H1 (cell line): ENCODE results near the gene GIN1. TPM values are rescaled to one million over a fixed set of nuclear protein-coding genes. Genes with fewer than 3 reads are reported as not detected.

Experiments
- CTCF ChIA-PET: fragments of 300-600 bp; sonication (Branson Sonifier 250); formaldehyde crosslinking; loops from one replicate; lab custom pipeline; 2021; ENCODE audit not compliant: partially characterized antibody; lab: Charles Lee
- POLR2A ChIA-PET: fragments of 300-600 bp; sonication (Branson Sonifier 250); formaldehyde crosslinking; loops from one replicate; lab custom pipeline; 2021; ENCODE audit warnings: inconsistent platforms; ENCODE audit not compliant: partially characterized antibody; lab: Charles Lee
- DNase-seq, 2 experiments: peaks; one replicate each; pipeline versions ENCODE4 v3.0.0 to v3.0.0-alpha.2; 2010 to 2022; ENCODE audit warnings: low spot score in 2 of 2, low read depth in 1 of 2, mixed read lengths in 1 of 2
- FAIRE-seq: peaks from 2 replicates; lab custom pipeline; 2011; peaks lifted over from hg19 to GRCh38; lab: Jason Lieb, UNC
- H2AFZ ChIP-seq: 2 replicates; pipeline ENCODE4 v1.8.1; 2012; ENCODE audit warnings: low read length, inconsistent platforms
- H2AK5ac ChIP-seq: 2 replicates; pipeline ENCODE4 v1.6.1; 2013; ENCODE audit warnings: low read depth, low read length
- H2BK120ac ChIP-seq: replicated peaks from 2 replicates; pipeline ENCODE3; 2013; ENCODE audit warnings: low read depth, low read length, inconsistent platforms
- H2BK12ac ChIP-seq: 2 replicates; pipeline ENCODE4 v1.6.1; 2013; ENCODE audit warnings: low read depth, low read length
- H2BK15ac ChIP-seq: 2 replicates; pipeline ENCODE4 v1.6.1; 2013; ENCODE audit warnings: low read length
- H2BK20ac ChIP-seq: 2 replicates; pipeline ENCODE4 v1.6.1; 2013; ENCODE audit warnings: low read length
- H2BK5ac ChIP-seq: 2 replicates; pipeline ENCODE4 v1.6.1; 2013; ENCODE audit warnings: low read depth, low read length
- H3K14ac ChIP-seq: 2 replicates; pipeline ENCODE4 v1.6.1; 2013; ENCODE audit warnings: inconsistent platforms; ENCODE audit not compliant: insufficient read length
- H3K18ac ChIP-seq: 2 replicates; pipeline ENCODE4 v1.6.1; 2013; ENCODE audit warnings: low read length; ENCODE audit errors: extremely low read depth
- H3K23ac ChIP-seq: 2 replicates; pipeline ENCODE4 v1.6.1; 2013; ENCODE audit warnings: inconsistent platforms; ENCODE audit not compliant: insufficient read length
- H3K23me2 ChIP-seq: 2 replicates; pipeline ENCODE4 v1.6.1; 2013; ENCODE audit warnings: low read depth, low read length
- H3K27ac ChIP-seq: 2 replicates; pipeline ENCODE4 v1.6.1; 2011; ENCODE audit warnings: low read depth, low read length, inconsistent platforms
- H3K27me3 ChIP-seq, 4 experiments: replicated peaks in 1 of 4; 1 replicate in 1 of 4; 2 replicates in 3 of 4; pipeline versions ENCODE4 v1.6.1 to v1.8.1; 2011 to 2013; ENCODE audit warnings: low read length in 3 of 4, mild to moderate bottlenecking in 3 of 4, inconsistent platforms in 2 of 4, mixed read lengths in 2 of 4, moderate library complexity in 1 of 4; ENCODE audit not compliant: control insufficient read depth in 3 of 4, insufficient read depth in 3 of 4; ENCODE audit errors: extremely low read depth in 1 of 4
- H3K36me3 ChIP-seq, 4 experiments: 2 replicates each; pipeline versions ENCODE4 v1.6.1 to v1.8.1; 2011 to 2013; ENCODE audit warnings: mild to moderate bottlenecking in 4 of 4, low read length in 3 of 4, moderate library complexity in 2 of 4, control low read depth in 1 of 4, inconsistent platforms in 1 of 4; ENCODE audit not compliant: insufficient read depth in 4 of 4, control insufficient read depth in 2 of 4
- H3K4ac ChIP-seq: replicated peaks from 2 replicates; pipeline ENCODE3; 2013; ENCODE audit warnings: low read length, low read depth, mixed read lengths, inconsistent platforms; ENCODE audit not compliant: insufficient read length
- H3K4me1 ChIP-seq, 4 experiments: replicated peaks in 1 of 4; 1 replicate in 1 of 4; 2 replicates in 3 of 4; pipeline versions ENCODE4 v1.6.1 to v1.8.1; 2011 to 2013; ENCODE audit warnings: low read length in 3 of 4, inconsistent platforms in 2 of 4, mixed read lengths in 1 of 4; ENCODE audit not compliant: insufficient read depth in 4 of 4, control insufficient read depth in 3 of 4
- H3K4me2 ChIP-seq, 2 experiments: 2 replicates each; pipeline versions ENCODE4 v1.6.1 to v1.8.1; 2011 to 2013; ENCODE audit warnings: low read depth in 2 of 2, low read length in 2 of 2, control low read depth in 1 of 2, inconsistent platforms in 1 of 2, mild to moderate bottlenecking in 1 of 2; ENCODE audit not compliant: insufficient read depth in 1 of 2
- H3K4me3 ChIP-seq, 4 experiments: fragments of 200-600, 300-600 bp in 1 of 4; sonication (generic), shearing (Covaris generic), sonication (Bioruptor Twin) in 1 of 4; 2 replicates each; pipeline versions ENCODE4 v1.5.1 to v1.8.1; 2011 to 2016; ENCODE audit warnings: low read length in 4 of 4, low read depth in 3 of 4, control low read depth in 2 of 4, inconsistent platforms in 2 of 4, mild to moderate bottlenecking in 2 of 4, mixed read lengths in 1 of 4, moderate library complexity in 1 of 4; ENCODE audit not compliant: insufficient read depth in 2 of 4; ENCODE audit errors: extremely low read depth in 1 of 4
- H3K56ac ChIP-seq: replicated peaks from 2 replicates; pipeline ENCODE3; 2013; ENCODE audit warnings: low read depth, mild to moderate bottlenecking, mixed read lengths, low read length, inconsistent platforms; ENCODE audit not compliant: insufficient read length
- H3K79me1 ChIP-seq: 2 replicates; pipeline ENCODE4 v1.6.1; 2013; ENCODE audit warnings: low read depth, low read length, control low read depth
- H3K79me2 ChIP-seq, 2 experiments: 2 replicates each; pipeline versions ENCODE4 v1.6.1 to v1.8.1; 2012 to 2013; ENCODE audit warnings: low read length in 2 of 2, mild to moderate bottlenecking in 2 of 2, inconsistent platforms in 1 of 2; ENCODE audit not compliant: insufficient read depth in 2 of 2, control insufficient read depth in 1 of 2
- H3K9ac ChIP-seq, 4 experiments: replicated peaks in 1 of 4; 1 replicate in 1 of 4; 2 replicates in 3 of 4; pipeline versions ENCODE4 v1.6.1 to v1.8.1; 2011 to 2013; ENCODE audit warnings: low read depth in 3 of 4, low read length in 3 of 4, control low read depth in 2 of 4, mild to moderate bottlenecking in 2 of 4, moderate library complexity in 2 of 4, inconsistent platforms in 1 of 4; ENCODE audit errors: extremely low read depth in 1 of 4
- H3K9me3 ChIP-seq, 2 experiments: 2 replicates each; pipeline versions ENCODE4 v1.6.1 to v1.8.1; 2012 to 2013; ENCODE audit warnings: mild to moderate bottlenecking in 2 of 2, moderate library complexity in 2 of 2, control low read depth in 1 of 2, inconsistent platforms in 1 of 2, low read depth in 1 of 2, low read length in 1 of 2, mixed read lengths in 1 of 2; ENCODE audit not compliant: insufficient read depth in 2 of 2
- H4K20me1 ChIP-seq, 2 experiments: replicated peaks in 1 of 2; 2 replicates each; pipeline versions ENCODE3 to v1.8.1; 2011 to 2013; ENCODE audit warnings: inconsistent platforms in 2 of 2, low read length in 2 of 2, mild to moderate bottlenecking in 1 of 2; ENCODE audit not compliant: insufficient read depth in 2 of 2, control insufficient read depth in 1 of 2
- H4K5ac ChIP-seq: 2 replicates; pipeline ENCODE4 v1.6.1; 2013; ENCODE audit warnings: low read length, low read depth, mixed read lengths, inconsistent platforms; ENCODE audit not compliant: insufficient read length
- H4K8ac ChIP-seq: 2 replicates; pipeline ENCODE4 v1.8.0; 2013; ENCODE audit warnings: mild to moderate bottlenecking, moderate library complexity, low read length, inconsistent platforms; ENCODE audit not compliant: insufficient read depth; ENCODE audit errors: extremely low read depth
- H4K91ac ChIP-seq: replicated peaks from 2 replicates; pipeline ENCODE3; 2013; ENCODE audit warnings: low read length, mixed read lengths, inconsistent platforms; ENCODE audit not compliant: insufficient read length
- CBX8 ChIP-seq: fragments of 300-800, 300-1000 bp; sonication (generic); IDR thresholded peaks from 2 replicates; pipeline ENCODE4 v1.7.1; 2016; ENCODE audit warnings: low read depth, low read length, borderline replicate concordance
- CEBPB ChIP-seq: IDR thresholded peaks from 2 replicates; pipeline ENCODE4 v1.6.1; 2012; ENCODE audit warnings: low read depth, low read length
- GABPA ChIP-seq: IDR thresholded peaks from 2 replicates; pipeline ENCODE4 v1.6.1; 2011; ENCODE audit warnings: mild to moderate bottlenecking, low read length, moderate library complexity, borderline replicate concordance; ENCODE audit not compliant: insufficient read depth
- JUN ChIP-seq: IDR thresholded peaks from 2 replicates; pipeline ENCODE4 v1.6.1; 2011; ENCODE audit warnings: low read depth, mild to moderate bottlenecking, improper control_type of control experiment, low read length
- NANOG ChIP-seq: IDR thresholded peaks from 2 replicates; pipeline ENCODE4 v1.6.1; 2011; ENCODE audit warnings: low read length, low read depth, mild to moderate bottlenecking, inconsistent platforms; ENCODE audit not compliant: insufficient read depth, poor library complexity, severe bottlenecking
- PHF8 ChIP-seq: fragments of 200-600 bp; sonication (generic); conservative IDR thresholded peaks from 2 replicates; pipeline ENCODE4 v1.7.1; 2012; ENCODE audit warnings: low read depth, mild to moderate bottlenecking, inconsistent platforms, low read length, moderate library complexity
- POU5F1 ChIP-seq: IDR thresholded peaks from 2 replicates; pipeline ENCODE4 v1.6.1; 2011; ENCODE audit warnings: low read depth, mild to moderate bottlenecking, low read length, moderate library complexity
- SIN3A ChIP-seq, 2 experiments: IDR thresholded peaks in 1 of 2; conservative IDR thresholded peaks in 1 of 2; 2 replicates each; pipeline ENCODE4 v1.6.1; 2011 to 2012; ENCODE audit warnings: low read length in 2 of 2, improper control_type of control experiment in 1 of 2, low read depth in 1 of 2, mild to moderate bottlenecking in 1 of 2
- SIX5 ChIP-seq: IDR thresholded peaks from 2 replicates; pipeline ENCODE4 v1.6.1; 2011; ENCODE audit warnings: mild to moderate bottlenecking, low read depth, low read length
- SUZ12 ChIP-seq: fragments of 200-600 bp; sonication (generic); IDR thresholded peaks from 2 replicates; pipeline ENCODE4 v1.6.1; 2012; ENCODE audit warnings: mild to moderate bottlenecking, inconsistent platforms, low read length, moderate library complexity, mixed read lengths
- TAF7 ChIP-seq: optimal IDR thresholded peaks from 2 replicates; pipeline ENCODE3; 2011; ENCODE audit warnings: low read depth, mild to moderate bottlenecking, inconsistent platforms, low read length, moderate library complexity, borderline replicate concordance
- YY1 ChIP-seq: IDR thresholded peaks from 2 replicates; pipeline ENCODE4 v1.6.1; 2011; ENCODE audit warnings: low read depth, mild to moderate bottlenecking, low read length
- WGBS, 2 experiments: shearing (Covaris generic) in 1 of 2; methylation state at CpG; one replicate each; pipeline versions ENCODE4 v1.1.6 to v1.1.7; 2013 to 2015; ENCODE audit warnings: low lambda C conversion rate in 2 of 2, mixed read lengths in 2 of 2, inconsistent platforms in 1 of 2, low coverage in 1 of 2, missing lambda C conversion rate in 1 of 2; ENCODE audit not compliant: insufficient replicate concordance in 2 of 2, insufficient coverage in 1 of 2, insufficient read length in 1 of 2; ENCODE audit errors: extremely low coverage in 1 of 2, missing lambda C conversion rate in 1 of 2; 5-methylcytosine and 5-hydroxymethylcytosine counted together
- polyA plus RNA-seq, 7 experiments: library from polyadenylated mRNA; depleted of rRNA in 3 of 7; stranded (reverse) in 5 of 7; unstranded in 2 of 7; fragments of >200 nt in 5 of 7; fragments of 200-250 nt in 2 of 7; gene quantifications; 1 replicate in 5 of 7; 2 replicates in 1 of 7; 4 replicates in 1 of 7; pipeline versions ENCODE4 v1.2.1 to v1.2.3, GENCODE V29; 2011 to 2013; ENCODE audit warnings: missing spikeins in 2 of 7, mixed read lengths in 2 of 7
- total RNA-seq: library from RNA; stranded (reverse); fragmentation: NEBNext Ultra II Directional; extraction: Animal tissue kit (Norgen Biotek cat#: 25700); gene quantifications from 2 replicates; pipeline ENCODE4 v1.2.1, GENCODE V29; 2021
- TF ChIP-seq, protein P1 (sequence below): IDR thresholded peaks from 2 replicates; pipeline ENCODE4 v1.6.1; 2012; ENCODE audit warnings: inconsistent platforms

GIN1 gene
- total and polyA plus RNA-seq, 2 of the 8 experiments (the other 6 are each of a cell fraction or from before 2014, with no cell fraction given), result 1.9 to 7.1 TPM

DNA sequence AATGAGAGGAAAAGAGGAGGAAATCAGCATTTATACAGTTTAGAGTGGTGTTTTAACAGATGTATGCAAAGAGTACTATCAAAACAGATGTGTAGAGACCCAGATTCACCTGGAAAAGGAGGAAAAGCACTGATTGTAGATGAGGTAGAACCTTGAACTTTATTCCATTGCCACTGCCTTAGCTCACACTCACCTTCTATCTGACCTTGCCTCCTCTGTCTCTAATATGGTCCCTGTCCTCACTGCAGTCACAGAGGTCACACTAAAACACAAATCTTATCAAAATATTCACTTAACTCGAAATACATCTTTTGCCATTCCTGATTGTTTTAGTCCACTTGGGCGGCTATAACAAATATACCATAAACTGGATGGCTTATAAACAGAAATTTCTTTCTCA lies 7.0 kb downstream of the GIN1 start:
- no peak overlapping the region for H4K8ac ChIP-seq
- no peaks in the 10 kb centered on the region for H4K20me1 ChIP-seq
- no peak overlapping the region for H4K5ac ChIP-seq
- no peak overlapping the region for H3K27ac ChIP-seq
- FAIRE-seq (no peak), DNase-seq (no peak)
- 81% methylated on average over 2 of the region's 2 CpGs; no CpG with 5 or more reads in 1 of the 2 experiments for WGBS, 2 experiments
- H3K23ac ChIP-seq, result no peak overlapping the region
- H3K14ac ChIP-seq, result no peak overlapping the region
- no peak overlapping the region for H2AK5ac ChIP-seq
- H3K4ac ChIP-seq, result no peak overlapping the region
- no peaks in the 10 kb centered on the region for H3K4me1 ChIP-seq
- H2BK120ac ChIP-seq, result no peak overlapping the region
- TF ChIP-seq PHF8 (no peak), TAF7 (no peak), YY1 (no peak), SUZ12 (no peak), POU5F1 (no peak), NANOG (no peak), CEBPB (no peak), SIX5 (no peak), JUN (no peak), GABPA (no peak), CBX8 (no peak), SIN3A (conservative IDR thresholded peaks at IDR 0.05 in 1 of 2, IDR thresholded peaks at IDR 0.05 in 1 of 2; ENCODE audit: low read depth in 1 of 2, low read length in 2 of 2) (no peak)
- TF ChIP-seq, protein P1, sequence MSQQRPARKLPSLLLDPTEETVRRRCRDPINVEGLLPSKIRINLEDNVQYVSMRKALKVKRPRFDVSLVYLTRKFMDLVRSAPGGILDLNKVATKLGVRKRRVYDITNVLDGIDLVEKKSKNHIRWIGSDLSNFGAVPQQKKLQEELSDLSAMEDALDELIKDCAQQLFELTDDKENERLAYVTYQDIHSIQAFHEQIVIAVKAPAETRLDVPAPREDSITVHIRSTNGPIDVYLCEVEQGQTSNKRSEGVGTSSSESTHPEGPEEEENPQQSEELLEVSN, result no peak
- no peak overlapping the region for H2AFZ ChIP-seq
- H3K36me3 ChIP-seq, result no peaks in the 10 kb centered on the region
- peaks cover 0 to 36% of the 10 kb centered on the region in 2 experiments; a peak in 2 of 4 replicates for H3K79me2 ChIP-seq
- H3K9ac ChIP-seq, result no peak overlapping the region
- no peaks in the 10 kb centered on the region for H3K9me3 ChIP-seq
- H3K4me2 ChIP-seq, result no peak overlapping the region
- no peaks in the 10 kb centered on the region for H3K23me2 ChIP-seq
- H2BK15ac ChIP-seq, result no peak overlapping the region
- ChIA-PET POLR2A (interaction anchor here (0.6 to 1.9 kb wide), 4 partner anchors 8 to 537 kb away, joined by 3 to 7 read pairs (median 4); partner anchors contain the start of genes GIN1 and PPIP5K2), CTCF (interaction anchor here (0.8 kb wide), 1 partner anchor 26 kb away, joined by 4 read pairs; no protein-coding TSS in a partner anchor)
- H3K18ac ChIP-seq, result no peak overlapping the region
- no peaks in the 10 kb centered on the region for H3K79me1 ChIP-seq
- H4K91ac ChIP-seq, result no peak overlapping the region
- no peak overlapping the region for H2BK5ac ChIP-seq
- H3K4me3 ChIP-seq, result no peak overlapping the region
- no peaks in the 10 kb centered on the region for H3K27me3 ChIP-seq
- no peak overlapping the region for H2BK12ac ChIP-seq
- no peak overlapping the region for H3K56ac ChIP-seq
- no peak overlapping the region for H2BK20ac ChIP-seq
